Epithelial cell of proximal tubule (primary cell): ENCODE measurements around the gene MXD4. TPM values are rescaled to one million over a fixed set of nuclear protein-coding genes. Genes with fewer than 3 reads are reported as not detected.

Source experiments
- DNase-seq: peaks from one replicate; pipeline ENCODE4 v3.0.0-alpha.2; 2011; ENCODE audit warnings: low read depth
- H3K4me3 ChIP-seq: 2 replicates; pipeline ENCODE4 v1.5.1; 2011; ENCODE audit warnings: low read depth, mild to moderate bottlenecking, low read length
- CTCF ChIP-seq: conservative IDR thresholded peaks from 2 replicates; pipeline ENCODE4 v1.5.1; 2012; ENCODE audit warnings: low read depth, mild to moderate bottlenecking, low read length
- total RNA-seq: library from RNA; depleted of rRNA; stranded (reverse); fragments of >200 nt; gene quantifications from 2 replicates; pipeline ENCODE4 v1.2.3, GENCODE V29; 2015

Gene MXD4
- total RNA-seq, 1 donor from 2014 or later: 26.9 TPM

GRCh38 chr4:2245057-2245786 is 16.7 kb downstream of the MXD4 start:
- H3K4me3 ChIP-seq: no peak overlapping the region
- no peak for TF ChIP-seq CTCF
- no peak for DNase-seq

GRCh38 chr4:2243681-2244380 is 18.1 kb downstream of the MXD4 start:
- no peak for DNase-seq
- H3K4me3 ChIP-seq: no peak overlapping the region

GRCh38 chr4:2241410-2242353 is 20.2 kb downstream of the MXD4 start, which contains the start of the genes HAUS3 and POLN:
Gene HAUS3, minus strand, starts transcription at chr4:2242121. Its CDS starts 1,175 bp downstream, at chr4:2240946.
Gene POLN, minus strand, starts transcription at chr4:2242121. Its CDS starts 12,890 bp downstream, at chr4:2229231.
- peak; percentile 61 for DNase-seq
- peak within 1 kb of the TSS; percentile 95 for H3K4me3 ChIP-seq
- no peak for TF ChIP-seq CTCF

More at GRCh38 chr4:2243681-2244380, 18.1 kb downstream of the MXD4 start:
- peak; percentile 28 for TF ChIP-seq CTCF

GRCh38 chr4:2241003-2241402 is 20.9 kb downstream of the MXD4 start:
- TF ChIP-seq CTCF: no peak
- no peak for DNase-seq
- peak overlapping the region; percentile 95 for H3K4me3 ChIP-seq

- no peak for DNase-seq
- no peak for TF ChIP-seq CTCF
- H3K4me3 ChIP-seq: no peak overlapping the region
Observed at GRCh38 chr4:2236944-2237666, 24.8 kb downstream of the MXD4 start.

- no peak for DNase-seq
- no peak overlapping the region for H3K4me3 ChIP-seq
- no peak for TF ChIP-seq CTCF
Observed at GRCh38 chr4:2231082-2231481, 30.8 kb downstream of the MXD4 start.
